WTC11 (cell line): ENCODE data around the gene ENPP6. TPM values are rescaled to one million over a fixed set of nuclear protein-coding genes. Genes with fewer than 3 reads are reported as not detected.

ENCODE experiments used
- ATAC-seq: fragments of 200-7000 bp; cut with Tn5 transposase; 2 replicates; pipeline ENCODE4 v1.10.0; 2021; ENCODE audit warnings: mild to moderate bottlenecking, moderate library complexity
- CTCF ChIA-PET: fragments of 300-600 bp; sonication (Branson Sonifier 250); formaldehyde crosslinking; loops from one replicate; lab custom pipeline; 2021; ENCODE audit warnings: antibody characterized with exemption; lab: Charles Lee
- POLR2A ChIA-PET: fragments of 350-600 bp; sonication (Branson Sonifier 250); formaldehyde crosslinking; loops from one replicate; lab custom pipeline; 2021; ENCODE audit warnings: antibody characterized with exemption; lab: Charles Lee
- DNase-seq: peaks from one replicate; pipeline ENCODE4 v3.0.0; 2021; ENCODE audit warnings: low spot score
- H3K27ac Mint-ChIP-seq: 2 replicates; pipeline ENCODE4 v1.8.0; 2021; ENCODE audit warnings: mixed read lengths
- H3K27me3 Mint-ChIP-seq: 2 replicates; pipeline ENCODE4 v1.8.0; 2021; ENCODE audit warnings: low read depth, mild to moderate bottlenecking, moderate library complexity, mixed read lengths
- H3K36me3 Mint-ChIP-seq: 2 replicates; pipeline ENCODE4 v1.8.0; 2021; ENCODE audit warnings: mixed read lengths
- H3K4me1 Mint-ChIP-seq: 2 replicates; pipeline ENCODE4 v1.8.0; 2022; ENCODE audit warnings: mixed read lengths
- H3K4me3 Mint-ChIP-seq: 2 replicates; pipeline ENCODE4 v1.8.0; 2021; ENCODE audit warnings: mild to moderate bottlenecking, moderate library complexity, mixed read lengths
- H3K9me3 Mint-ChIP-seq: 2 replicates; pipeline ENCODE4 v1.8.0; 2021; ENCODE audit warnings: mixed read lengths
- AR ChIP-seq: fragments of 250-450 bp; sonication (Bioruptor Pico); IDR thresholded peaks from 2 replicates; pipeline ENCODE4 v1.9.0; 2021; ENCODE audit warnings: mild to moderate bottlenecking
- ATF3 ChIP-seq: sonication (generic); formaldehyde crosslinking; conservative IDR thresholded peaks from 2 replicates; pipeline ENCODE4 v1.8.1; 2022; ENCODE audit warnings: mild to moderate bottlenecking, missing genetic modification reagents
- CDX4 ChIP-seq: fragments of 250-450 bp; sonication (Bioruptor Pico); IDR thresholded peaks from 2 replicates; pipeline ENCODE4 v1.9.0; 2021; ENCODE audit warnings: moderate library complexity, mild to moderate bottlenecking, inconsistent platforms, borderline replicate concordance
- CREB1 ChIP-seq: sonication (generic); formaldehyde crosslinking; IDR thresholded peaks from 2 replicates; pipeline ENCODE4 v1.8.0; 2023; ENCODE audit warnings: mild to moderate bottlenecking, missing genetic modification reagents
- CREM ChIP-seq: sonication (generic); formaldehyde crosslinking; IDR thresholded peaks from 2 replicates; pipeline ENCODE4 v1.8.1; 2022; ENCODE audit warnings: mild to moderate bottlenecking, missing genetic modification reagents, moderate library complexity
- E2F1 ChIP-seq: sonication (generic); formaldehyde crosslinking; IDR thresholded peaks from 2 replicates; pipeline ENCODE4 v1.8.0; 2022; ENCODE audit warnings: mild to moderate bottlenecking, missing genetic modification reagents
- E2F5 ChIP-seq: sonication (generic); formaldehyde crosslinking; IDR thresholded peaks from 2 replicates; pipeline ENCODE4 v1.8.1; 2022; ENCODE audit warnings: mild to moderate bottlenecking, moderate library complexity, missing genetic modification reagents
- FOXK1 ChIP-seq: sonication (generic); formaldehyde crosslinking; IDR thresholded peaks from 2 replicates; pipeline ENCODE4 v1.8.0; 2022; ENCODE audit warnings: mild to moderate bottlenecking, moderate library complexity, missing genetic modification reagents
- GABPB1 ChIP-seq: sonication (generic); formaldehyde crosslinking; IDR thresholded peaks from 2 replicates; pipeline ENCODE4 v1.8.1; 2023; ENCODE audit warnings: mild to moderate bottlenecking, missing genetic modification reagents
- MLX ChIP-seq: sonication (generic); formaldehyde crosslinking; IDR thresholded peaks from 2 replicates; pipeline ENCODE4 v1.8.1; 2023; ENCODE audit warnings: mild to moderate bottlenecking, missing genetic modification reagents, moderate library complexity
- MXD4 ChIP-seq: fragments of 250-450 bp; sonication (Bioruptor Pico); IDR thresholded peaks from 2 replicates; pipeline ENCODE4 v1.8.0; 2021; ENCODE audit warnings: mild to moderate bottlenecking, moderate library complexity, borderline replicate concordance
- NR1H2 ChIP-seq: sonication (generic); formaldehyde crosslinking; IDR thresholded peaks from 2 replicates; pipeline ENCODE4 v1.9.0; 2021; ENCODE audit warnings: mild to moderate bottlenecking, moderate library complexity, missing genetic modification reagents
- NR2C2 ChIP-seq: sonication (generic); formaldehyde crosslinking; IDR thresholded peaks from 2 replicates; pipeline ENCODE4 v1.8.0; 2022; ENCODE audit warnings: mild to moderate bottlenecking, missing genetic modification reagents
- PRDM15 ChIP-seq: sonication (generic); formaldehyde crosslinking; IDR thresholded peaks from 2 replicates; pipeline ENCODE4 v1.8.0; 2022; ENCODE audit warnings: missing genetic modification reagents
- SP1 ChIP-seq: sonication (generic); formaldehyde crosslinking; conservative IDR thresholded peaks from 2 replicates; pipeline ENCODE4 v1.8.1; 2022; ENCODE audit warnings: missing genetic modification reagents
- STAT6 ChIP-seq: sonication (generic); formaldehyde crosslinking; conservative IDR thresholded peaks from 2 replicates; pipeline ENCODE4 v1.8.1; 2023; ENCODE audit warnings: mild to moderate bottlenecking, low read depth, missing genetic modification reagents, moderate library complexity
- ZBTB21 ChIP-seq: sonication (generic); formaldehyde crosslinking; IDR thresholded peaks from 2 replicates; pipeline ENCODE4 v1.8.1; 2023; ENCODE audit warnings: mild to moderate bottlenecking, missing genetic modification reagents, borderline replicate concordance
- ZBTB43 ChIP-seq: sonication (generic); formaldehyde crosslinking; IDR thresholded peaks from 2 replicates; pipeline ENCODE4 v1.8.1; 2023; ENCODE audit warnings: mild to moderate bottlenecking, missing genetic modification reagents
- ZNF121 ChIP-seq: sonication (generic); formaldehyde crosslinking; IDR thresholded peaks from 2 replicates; pipeline ENCODE4 v1.8.0; 2023; ENCODE audit warnings: missing genetic modification reagents
- ZNF396 ChIP-seq: fragments of 250-450 bp; sonication (Bioruptor Pico); IDR thresholded peaks from 2 replicates; pipeline ENCODE4 v1.8.0; 2021; ENCODE audit warnings: mild to moderate bottlenecking, moderate library complexity, borderline replicate concordance
- ZNF416 ChIP-seq: fragments of 250-450 bp; sonication (Bioruptor Pico); IDR thresholded peaks from 2 replicates; pipeline ENCODE4 v1.9.0; 2021; ENCODE audit warnings: mild to moderate bottlenecking, inconsistent platforms
- ZNF423 ChIP-seq: fragments of 250-450 bp; sonication (Bioruptor Pico); IDR thresholded peaks from 2 replicates; pipeline ENCODE4 v2.1.2; 2022; ENCODE audit warnings: mild to moderate bottlenecking, moderate library complexity
- total RNA-seq: library from RNA; stranded (reverse); gene quantifications from 3 replicates; pipeline ENCODE4 v1.2.3, GENCODE V29; 2021

ENPP6 gene
- total RNA-seq, 1 experiment from 2014 or later = 0.09 TPM

- Mint-ChIP-seq H3K4me3 (no peak overlapping the region), H3K27me3 (no peaks in the 10 kb centered on the region; the same call in 1 of the 2 replicates), H3K36me3 (no peaks in the 10 kb centered on the region), H3K9me3 (no peaks in the 10 kb centered on the region), H3K4me1 (peaks cover 6% of the 10 kb centered on the region), H3K27ac (no peak overlapping the region)
- CTCF ChIA-PET = no interaction called here
- POLR2A ChIA-PET = no interaction called here
- DNase-seq (no peak), ATAC-seq (no peak; the same call in 1 of the 2 replicates)
- TF ChIP-seq CDX4 (CRISPR knock-in tag) = no peak
- TF ChIP-seq MLX (CRISPR knock-in tag) = no peak
- no peak for TF ChIP-seq GABPB1 (CRISPR knock-in tag)
- TF ChIP-seq ZBTB21 (CRISPR knock-in tag) = no peak
- no peak for TF ChIP-seq ZNF423 (CRISPR knock-in tag)
- TF ChIP-seq E2F5 (CRISPR knock-in tag) = no peak
- TF ChIP-seq ZNF396 (CRISPR knock-in tag) = no peak
- no peak for TF ChIP-seq FOXK1 (CRISPR knock-in tag)
- TF ChIP-seq MXD4 (CRISPR knock-in tag) = no peak
- no peak for TF ChIP-seq ZNF416 (CRISPR knock-in tag)
- no peak for TF ChIP-seq SP1 (CRISPR knock-in tag)
- no peak for TF ChIP-seq CREM (CRISPR knock-in tag)
- no peak for TF ChIP-seq AR (CRISPR knock-in tag)
- TF ChIP-seq ATF3 (CRISPR knock-in tag) = no peak
- TF ChIP-seq NR2C2 = no peak
Observed at GRCh38 chr4:184259866-184260265, 42.2 kb upstream of the ENPP6 start.

- H3K4me1 Mint-ChIP-seq = peaks cover 6% of the 10 kb centered on the region
- DNase-seq (no peak), ATAC-seq (no peak)
- no peaks in the 10 kb centered on the region; the same call in 1 of the 2 replicates for H3K27me3 Mint-ChIP-seq
- 0 out of 2 replicates have a peak, but pooled peaks cover 3% of the 10 kb centered on the region for H3K9me3 Mint-ChIP-seq
- POLR2A ChIA-PET = no interaction called here
- H3K36me3 Mint-ChIP-seq = peaks cover 2% of the 10 kb centered on the region; the same call in 1 of the 2 replicates
- CTCF ChIA-PET = no interaction called here
- H3K27ac Mint-ChIP-seq = no peak overlapping the region
- H3K4me3 Mint-ChIP-seq = no peak overlapping the region
- TF ChIP-seq ZNF121 (CRISPR knock-in tag) (no peak), STAT6 (CRISPR knock-in tag) (no peak), NR1H2 (CRISPR knock-in tag) (no peak), ZBTB43 (CRISPR knock-in tag) (no peak), PRDM15 (CRISPR knock-in tag) (no peak), E2F1 (CRISPR knock-in tag) (no peak), CREB1 (CRISPR knock-in tag) (no peak)
Observed at GRCh38 chr4:184259081-184259480, 41.4 kb upstream of the ENPP6 start.
